Measurements from ENCODE around the gene SGK1. TPM values are rescaled to one million over a fixed set of nuclear protein-coding genes. Genes with fewer than 3 reads are reported as not detected.

SGK1 gene
- total RNA-seq, 1 experiment from 2014 or later, result 7.8 TPM

DNA sequence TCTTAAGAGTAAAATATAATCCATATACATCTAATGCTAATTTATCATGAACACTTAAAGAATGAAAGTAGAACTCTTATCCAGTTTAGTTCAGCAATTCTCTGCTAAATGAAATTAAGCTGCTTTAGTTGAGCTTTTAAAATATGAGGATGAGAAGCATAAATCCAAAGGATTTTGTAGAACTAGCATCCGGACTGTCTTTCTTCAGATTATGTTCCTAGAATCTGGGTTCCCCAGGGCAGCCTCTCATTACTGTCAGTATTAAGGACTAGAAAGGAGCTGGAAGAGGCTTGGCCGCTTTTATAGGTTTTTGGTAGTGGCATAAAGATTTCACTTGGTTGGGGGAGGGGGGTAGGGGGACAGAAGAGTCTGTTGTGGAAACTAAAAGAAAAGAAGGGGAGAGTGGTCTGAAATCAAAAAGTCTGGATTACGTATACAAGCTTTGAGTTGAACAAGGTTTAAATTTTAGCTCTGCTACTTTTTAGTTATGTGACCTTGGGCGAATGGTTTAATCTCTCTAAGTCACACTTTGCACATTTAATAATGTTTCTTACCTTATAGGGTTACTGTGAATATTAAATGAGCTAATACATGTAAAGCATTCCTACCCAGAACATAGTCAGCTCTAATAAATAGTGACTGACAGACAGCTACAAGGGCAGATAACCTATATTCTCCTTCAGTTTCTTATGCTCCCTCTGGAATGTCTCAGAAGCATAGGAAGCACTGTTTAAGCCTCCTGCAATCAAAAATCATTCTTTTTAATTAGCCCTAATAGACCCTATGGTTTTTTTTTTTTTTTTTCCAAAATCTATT lies 3.7 kb downstream of the SGK1 start:
- Histone ChIP-seq H4K91ac (ENCODE audit: insufficient read length, low read depth, low read length) (no peak overlapping the region), H3K4me1 (ENCODE audit: insufficient read depth, low read length) (peaks cover 5% of the 10 kb centered on the region; the same call in 1 of the 2 replicates), H2BK12ac (ENCODE audit: insufficient read length, low read depth, low read length) (no peak overlapping the region), H3K79me1 (ENCODE audit: insufficient read depth, low read depth, low read length, poor library complexity, severe bottlenecking) (no peaks in the 10 kb centered on the region), H3K4me2 (ENCODE audit: insufficient read depth, insufficient read length, low read length) (no peak overlapping the region), H3K56ac (ENCODE audit: insufficient read length, low read depth, low read length) (no peak overlapping the region), H3K79me2 (ENCODE audit: insufficient read depth, low read length) (no peaks in the 10 kb centered on the region), H2BK5ac (ENCODE audit: insufficient read length, low read length) (no peak overlapping the region), H2BK20ac (ENCODE audit: low read depth, low read length, poor library complexity, severe bottlenecking) (no peak overlapping the region), H3K23me2 (ENCODE audit: insufficient read length, low read depth, low read length, poor library complexity, severe bottlenecking) (peaks cover 10% of the 10 kb centered on the region), H2BK15ac (ENCODE audit: low read depth, low read length) (no peak overlapping the region), H2AFZ (ENCODE audit: low read length) (no peak overlapping the region), H3K9me3 (ENCODE audit: control insufficient read depth, low read depth, low read length) (no peaks in the 10 kb centered on the region), H3K14ac (ENCODE audit: insufficient read depth, low read length) (no peak overlapping the region), H3T11ph (ENCODE audit: low read length) (no peak overlapping the region), H3K27me3 (ENCODE audit: insufficient read depth, low read length) (no peaks in the 10 kb centered on the region), H3K9ac (ENCODE audit: extremely low read depth, insufficient read length, low read length) (no peak overlapping the region), H3K18ac (ENCODE audit: insufficient read length, low read depth, low read length) (no peak overlapping the region), H3K4ac (ENCODE audit: low read depth, low read length) (no peak overlapping the region), H2BK120ac (ENCODE audit: low read depth, low read length, poor library complexity, severe bottlenecking) (no peak overlapping the region), H3K27ac (ENCODE audit: insufficient read length, low read depth, low read length) (no peak overlapping the region), H2AK5ac (ENCODE audit: insufficient read length, low read length) (no peak overlapping the region), H3K23ac (ENCODE audit: insufficient read length, low read depth, low read length) (no peak overlapping the region), H4K20me1 (ENCODE audit: control insufficient read depth, insufficient read depth, insufficient read length) (no peaks in the 10 kb centered on the region), H4K8ac (replicated peaks; ENCODE audit: insufficient read length, low read depth, low read length) (no peak overlapping the region), H4K5ac (ENCODE audit: insufficient read length, low read depth, low read length) (no peak overlapping the region)
- WGBS (ENCODE audit: extremely low coverage, insufficient read length, low lambda C conversion rate), result no CpG with 5 or more reads among the region's 4 CpGs
- no peaks in the 10 kb centered on the region for H3K36me3 Mint-ChIP-seq (ENCODE audit: insufficient read depth in 1 of 3, low read depth in 3 of 3)
- DNase-seq, result no peak
- TF ChIP-seq, protein P1, sequence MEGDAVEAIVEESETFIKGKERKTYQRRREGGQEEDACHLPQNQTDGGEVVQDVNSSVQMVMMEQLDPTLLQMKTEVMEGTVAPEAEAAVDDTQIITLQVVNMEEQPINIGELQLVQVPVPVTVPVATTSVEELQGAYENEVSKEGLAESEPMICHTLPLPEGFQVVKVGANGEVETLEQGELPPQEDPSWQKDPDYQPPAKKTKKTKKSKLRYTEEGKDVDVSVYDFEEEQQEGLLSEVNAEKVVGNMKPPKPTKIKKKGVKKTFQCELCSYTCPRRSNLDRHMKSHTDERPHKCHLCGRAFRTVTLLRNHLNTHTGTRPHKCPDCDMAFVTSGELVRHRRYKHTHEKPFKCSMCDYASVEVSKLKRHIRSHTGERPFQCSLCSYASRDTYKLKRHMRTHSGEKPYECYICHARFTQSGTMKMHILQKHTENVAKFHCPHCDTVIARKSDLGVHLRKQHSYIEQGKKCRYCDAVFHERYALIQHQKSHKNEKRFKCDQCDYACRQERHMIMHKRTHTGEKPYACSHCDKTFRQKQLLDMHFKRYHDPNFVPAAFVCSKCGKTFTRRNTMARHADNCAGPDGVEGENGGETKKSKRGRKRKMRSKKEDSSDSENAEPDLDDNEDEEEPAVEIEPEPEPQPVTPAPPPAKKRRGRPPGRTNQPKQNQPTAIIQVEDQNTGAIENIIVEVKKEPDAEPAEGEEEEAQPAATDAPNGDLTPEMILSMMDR (conservative IDR thresholded peaks at IDR 0.05), result no peak
- H3K27ac Mint-ChIP-seq, result no peak overlapping the region
- peaks cover 32% of the 10 kb centered on the region for H3K27me3 Mint-ChIP-seq (ENCODE audit: low read depth)
- H3K9me3 Mint-ChIP-seq, result peaks cover 0 to 4% of the 10 kb centered on the region in 2 experiments; a peak in 1 of 5 replicates
- H3K4me1 Mint-ChIP-seq, result peaks cover 64 to 73% of the 10 kb centered on the region in 2 experiments
- H3K4me3 Mint-ChIP-seq, result no peak overlapping the region
